Measurements from ENCODE around the gene PPP2R3B. TPM values are rescaled to one million over a fixed set of nuclear protein-coding genes. Genes with fewer than 3 reads are reported as not detected.

The PPP2R3B gene
- total and polyA plus RNA-seq, 3 donors from 2014 or later, result 28.3 to 108 (median 89.6) TPM

GRCh38 chrX:318068-318738 is 68.5 kb downstream of the PPP2R3B start:
- H3K9me3 ChIP-seq, result no peaks in the 10 kb centered on the region
- peak; percentile 99 for DNase-seq
- TF ChIP-seq POLR2A (IDR thresholded peaks at IDR 0.05), result no peak
- TF ChIP-seq CTCF (IDR thresholded peaks at IDR 0.05), result no peak
- H3K36me3 ChIP-seq (ENCODE audit: low read depth, missing control alignments), result no peaks in the 10 kb centered on the region
- no peaks in the 10 kb centered on the region for H3K27me3 ChIP-seq
- intact Hi-C loops (cut with DNase I; ENCODE audit: low total_unique reads), result no loop called here
- 0 to 1% methylated on average over 21 to 41 of the region's 61 CpGs for WGBS, 2 donors
- peak overlapping the region; percentile 88 to 97 for H3K27ac ChIP-seq
- H3K4me3 ChIP-seq, result peak overlapping the region; percentile 79 to 93
- peaks cover 17% of the 10 kb centered on the region for H3K4me1 ChIP-seq

GRCh38 chrX:317424-318067 is 69.2 kb downstream of the PPP2R3B start:
- Histone ChIP-seq H3K9me3 (no peaks in the 10 kb centered on the region), H3K4me1 (peaks cover 17% of the 10 kb centered on the region), H3K27me3 (no peaks in the 10 kb centered on the region), H3K36me3 (ENCODE audit: low read depth, missing control alignments) (no peaks in the 10 kb centered on the region), H3K27ac (peak overlapping the region; percentile 88 to 97), H3K4me3 (peak overlapping the region; percentile 79 to 93)
- intact Hi-C loops (cut with DNase I; ENCODE audit: low total_unique reads), result no loop called here
- TF ChIP-seq POLR2A (IDR thresholded peaks at IDR 0.05) (no peak), CTCF (IDR thresholded peaks at IDR 0.05) (no peak)
- WGBS, 2 donors, result 35 to 40% methylated on average over 20 to 27 of the region's 28 CpGs
- no peak for DNase-seq

- no peak for TF ChIP-seq CTCF (IDR thresholded peaks at IDR 0.05)
- no peak for TF ChIP-seq POLR2A (IDR thresholded peaks at IDR 0.05)
- Histone ChIP-seq H3K27me3 (no peaks in the 10 kb centered on the region), H3K9me3 (no peaks in the 10 kb centered on the region), H3K27ac (no peak overlapping the region), H3K4me1 (peaks cover 17% of the 10 kb centered on the region), H3K4me3 (peak overlapping the region in 1 of 2 donors; percentile 5), H3K36me3 (ENCODE audit: low read depth, missing control alignments) (no peaks in the 10 kb centered on the region)
- 66 to 76% methylated on average over 31 to 50 of the region's 50 CpGs for WGBS, 2 donors
- no peak for DNase-seq
- intact Hi-C loops (cut with DNase I; ENCODE audit: low total_unique reads), result no loop called here
Measured at GRCh38 chrX:316351-317325, 70.1 kb downstream of the PPP2R3B start.

- WGBS, 2 donors, result 91 to 92% methylated on average over 32 to 51 of the region's 51 CpGs
- Histone ChIP-seq H3K4me3 (no peak overlapping the region), H3K9me3 (no peaks in the 10 kb centered on the region), H3K27ac (no peak overlapping the region), H3K27me3 (no peaks in the 10 kb centered on the region), H3K36me3 (ENCODE audit: low read depth, missing control alignments) (no peaks in the 10 kb centered on the region), H3K4me1 (peaks cover 9% of the 10 kb centered on the region)
- TF ChIP-seq CTCF (IDR thresholded peaks at IDR 0.05) (no peak), POLR2A (IDR thresholded peaks at IDR 0.05) (no peak)
- no peak for DNase-seq
- intact Hi-C loops (cut with DNase I; ENCODE audit: low total_unique reads), result no loop called here
Measured at GRCh38 chrX:314781-315595, 71.7 kb downstream of the PPP2R3B start.

Measured in testis (tissue), 3 donors.